GM12872 (cell line): ENCODE measurements around the gene CHAMP1.

Experiments used
- TF ChIP-seq, protein P1 (sequence below): IDR thresholded peaks from 3 replicates; pipeline ENCODE4 v1.5.1; 2011; ENCODE audit warnings: low read depth, mild to moderate bottlenecking, low read length, moderate library complexity; ENCODE audit not compliant: insufficient read depth

CHAMP1 gene

DNA sequence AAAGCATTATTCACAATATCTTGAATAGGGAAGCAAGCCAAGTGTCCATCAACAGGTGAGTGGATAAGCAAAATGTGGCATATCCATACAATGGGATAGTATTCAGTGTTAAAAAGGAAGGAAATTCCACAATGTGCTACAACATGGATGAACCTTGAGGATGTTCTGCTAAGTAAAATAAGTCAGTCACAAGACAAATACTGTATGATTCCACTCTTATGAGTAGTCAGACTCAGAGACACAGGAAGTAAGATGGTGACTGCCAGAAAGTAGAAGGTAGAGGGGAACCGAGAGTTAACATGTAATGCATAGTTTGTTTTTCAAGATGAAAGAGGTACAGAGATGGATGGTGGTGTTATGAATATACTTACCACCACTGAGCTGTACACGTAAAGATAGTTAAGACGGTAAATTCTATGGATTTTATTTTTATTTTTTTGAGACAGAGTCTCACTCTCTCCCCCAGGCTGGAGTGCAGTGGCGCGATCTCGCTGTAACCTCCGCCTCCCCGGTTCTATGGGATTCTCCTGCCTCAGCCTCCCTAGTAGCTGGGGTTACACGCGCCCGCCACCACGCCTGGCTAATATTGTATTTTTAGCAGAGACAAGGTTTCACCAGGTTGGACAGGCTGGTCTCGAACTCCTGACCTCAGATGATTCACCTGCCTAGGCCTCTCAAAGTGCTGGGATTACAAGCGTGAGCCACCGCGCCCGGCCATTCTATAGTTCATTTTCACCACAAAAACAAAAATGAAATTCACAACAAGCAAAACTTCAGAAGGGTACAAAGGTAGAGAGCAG lies 1.0 kb upstream of the CHAMP1 start:
- TF ChIP-seq, protein P1, sequence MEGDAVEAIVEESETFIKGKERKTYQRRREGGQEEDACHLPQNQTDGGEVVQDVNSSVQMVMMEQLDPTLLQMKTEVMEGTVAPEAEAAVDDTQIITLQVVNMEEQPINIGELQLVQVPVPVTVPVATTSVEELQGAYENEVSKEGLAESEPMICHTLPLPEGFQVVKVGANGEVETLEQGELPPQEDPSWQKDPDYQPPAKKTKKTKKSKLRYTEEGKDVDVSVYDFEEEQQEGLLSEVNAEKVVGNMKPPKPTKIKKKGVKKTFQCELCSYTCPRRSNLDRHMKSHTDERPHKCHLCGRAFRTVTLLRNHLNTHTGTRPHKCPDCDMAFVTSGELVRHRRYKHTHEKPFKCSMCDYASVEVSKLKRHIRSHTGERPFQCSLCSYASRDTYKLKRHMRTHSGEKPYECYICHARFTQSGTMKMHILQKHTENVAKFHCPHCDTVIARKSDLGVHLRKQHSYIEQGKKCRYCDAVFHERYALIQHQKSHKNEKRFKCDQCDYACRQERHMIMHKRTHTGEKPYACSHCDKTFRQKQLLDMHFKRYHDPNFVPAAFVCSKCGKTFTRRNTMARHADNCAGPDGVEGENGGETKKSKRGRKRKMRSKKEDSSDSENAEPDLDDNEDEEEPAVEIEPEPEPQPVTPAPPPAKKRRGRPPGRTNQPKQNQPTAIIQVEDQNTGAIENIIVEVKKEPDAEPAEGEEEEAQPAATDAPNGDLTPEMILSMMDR: no peak

DNA sequence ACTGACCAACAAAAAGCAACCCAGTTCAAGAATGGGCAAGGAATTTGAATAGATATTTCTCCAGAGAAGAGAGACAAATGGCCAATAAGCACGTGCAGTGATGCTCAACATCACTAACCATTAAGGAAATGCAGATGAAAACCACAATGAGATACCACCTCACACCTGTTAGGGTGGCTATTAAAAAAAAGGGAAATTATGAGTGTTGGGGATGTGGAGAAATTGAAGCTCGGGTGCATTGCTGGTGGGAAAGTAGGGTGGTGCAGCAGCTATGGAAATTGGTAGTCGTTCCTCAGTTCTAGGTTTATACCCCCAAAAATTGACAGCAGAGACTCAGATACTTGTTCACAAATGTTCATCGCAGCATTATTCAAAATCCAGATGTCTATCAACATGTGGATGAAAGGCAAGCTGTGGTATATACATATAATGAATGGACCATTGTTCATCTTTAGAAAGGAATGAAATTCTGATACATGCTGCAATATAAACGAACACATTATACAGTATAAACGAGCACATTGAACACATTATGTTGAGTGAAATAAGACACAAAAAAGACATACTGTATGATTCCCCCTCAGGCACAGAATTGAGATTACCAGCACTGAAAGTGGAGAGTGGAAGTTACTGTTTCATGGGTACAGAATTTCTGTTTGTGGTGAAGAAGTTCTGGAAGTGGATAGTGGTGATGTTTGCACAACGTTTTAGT lies 927 bp downstream of the CHAMP1 start:
- TF ChIP-seq, protein P1: no peak

DNA sequence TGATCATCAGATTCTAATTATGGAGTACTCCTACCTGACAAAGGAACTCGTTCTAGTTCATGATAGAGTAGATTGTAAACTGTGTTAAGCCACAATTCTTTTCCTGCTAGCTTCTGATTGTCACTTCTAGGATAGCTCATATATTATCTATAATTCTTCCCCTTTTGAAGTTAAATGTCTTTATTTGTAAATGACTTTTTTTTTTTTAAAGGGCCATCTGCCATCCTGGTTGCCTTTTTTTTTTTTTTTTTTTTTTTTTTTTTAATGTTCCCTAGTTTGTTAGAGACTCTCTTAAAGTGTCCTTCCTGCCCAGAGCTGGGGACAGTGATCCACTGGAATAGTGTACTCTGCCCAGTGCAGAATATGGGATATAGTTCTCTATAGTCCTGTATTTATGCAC lies 4.3 kb downstream of the CHAMP1 start:
- TF ChIP-seq, protein P1: no peak

DNA sequence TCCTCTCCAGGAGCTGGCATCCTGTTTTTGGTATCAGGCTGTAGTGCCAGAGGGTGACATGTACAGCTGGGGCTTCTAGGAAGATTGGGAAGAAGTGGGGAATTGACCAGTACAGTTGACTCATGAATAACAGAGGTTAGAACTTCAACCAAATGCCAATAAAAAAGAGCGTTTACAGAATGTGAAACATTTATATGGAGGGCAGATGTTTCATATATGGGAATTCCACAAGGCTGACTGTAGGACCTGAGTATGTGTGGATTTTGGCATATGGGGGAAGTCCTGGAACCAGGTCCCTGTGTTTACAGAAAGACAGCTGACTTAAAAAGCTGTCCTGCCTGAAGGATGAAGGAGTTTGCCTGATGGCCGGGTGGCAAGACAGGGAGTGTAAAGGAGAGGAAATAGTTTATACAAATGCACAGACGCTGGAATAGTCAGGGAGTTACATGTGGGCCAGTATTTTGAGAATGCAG lies 5.2 kb downstream of the CHAMP1 start:
- TF ChIP-seq, protein P1: no peak

DNA sequence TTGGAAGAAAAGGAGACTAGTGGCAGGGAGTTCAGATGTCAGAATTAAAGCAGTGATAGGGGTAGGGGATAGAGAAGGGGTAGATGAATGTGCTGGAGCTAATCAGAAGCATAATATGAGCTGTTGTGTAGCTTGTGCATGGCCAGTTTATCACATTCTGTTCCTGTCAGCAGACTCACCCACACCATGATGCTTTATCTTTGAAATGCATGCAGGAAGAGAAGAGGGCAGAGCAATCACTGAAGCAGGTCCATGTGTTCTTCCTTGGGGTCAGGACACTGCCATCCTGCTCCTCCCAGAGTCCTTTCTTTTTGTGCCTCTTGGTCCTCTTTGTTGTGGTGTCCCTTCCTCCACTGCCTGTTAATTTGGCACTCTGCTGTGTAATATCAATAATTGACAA lies 5.8 kb downstream of the CHAMP1 start:
- TF ChIP-seq, protein P1: no peak

DNA sequence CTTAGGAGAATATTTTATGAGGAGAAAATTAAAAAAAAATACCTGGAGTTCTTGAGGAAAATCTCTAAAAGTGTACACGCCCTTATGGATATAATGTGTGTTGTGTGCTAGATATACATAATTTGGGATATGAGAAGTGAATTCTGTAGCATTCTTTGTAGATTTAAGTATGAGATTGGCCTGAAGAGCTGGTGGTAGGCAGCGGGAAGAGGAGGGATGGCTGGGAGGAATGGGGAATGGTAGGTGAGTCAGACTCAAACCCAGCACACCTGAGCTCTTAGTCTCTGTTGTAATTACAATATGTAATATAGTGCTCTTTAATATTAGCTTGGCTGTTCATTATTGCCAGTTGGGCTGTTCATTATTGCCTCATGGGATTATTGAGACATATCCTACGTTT lies 7.0 kb downstream of the CHAMP1 start:
- TF ChIP-seq, protein P1: no peak

DNA sequence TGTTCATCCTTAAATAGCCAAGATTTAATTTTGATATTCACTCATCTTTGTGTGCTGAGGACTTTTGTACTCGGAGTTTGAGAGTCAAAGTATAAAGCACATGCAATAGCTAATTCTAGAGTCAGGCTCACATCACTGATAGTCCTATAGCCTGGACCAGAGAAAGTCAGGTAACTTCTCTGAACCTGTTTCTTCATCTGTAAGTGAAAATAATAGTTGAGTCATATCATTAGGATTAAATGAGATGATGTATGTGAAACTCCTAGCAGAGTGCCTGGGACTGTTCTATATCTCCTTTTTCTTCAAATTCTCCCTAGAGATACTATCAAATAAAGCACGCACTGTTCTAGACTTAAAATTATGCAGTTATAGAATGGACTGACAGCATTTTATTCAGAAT lies 9.0 kb downstream of the CHAMP1 start:
- TF ChIP-seq, protein P1: no peak
